Germinal center (tissue), 1 donor: ENCODE data around the gene IL17C.
"Not testable (repeated sequence)": the region's sequence is repeated elsewhere in the genome, so short reads cannot be mapped to it uniquely, and the experiment has no call there.

Experiments used
- DNase-seq: peaks from one replicate; pipeline ENCODE4 v3.0.0; 2012; ENCODE audit warnings: mixed read lengths, low spot score

IL17C gene

DNA sequence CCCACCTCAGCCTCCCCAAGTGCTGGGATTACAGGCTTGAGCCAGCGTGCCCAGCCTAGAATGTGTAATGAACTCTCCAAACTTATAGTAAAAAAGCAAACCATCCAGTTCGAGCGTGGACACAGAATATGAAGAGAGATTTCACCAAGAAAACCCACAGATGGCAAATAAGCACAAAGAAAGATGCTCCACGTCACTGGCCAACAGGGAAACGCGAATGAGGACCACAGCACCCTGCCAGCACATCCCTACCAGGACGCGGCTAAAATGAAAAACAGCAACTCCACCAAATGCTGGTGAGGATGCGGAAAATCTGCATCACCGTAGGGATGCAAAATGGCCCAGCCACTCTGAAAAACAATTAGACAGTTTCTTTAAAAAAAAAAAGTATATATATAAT lies 23.1 kb downstream of the IL17C start:
- DNase-seq = no peak

DNA sequence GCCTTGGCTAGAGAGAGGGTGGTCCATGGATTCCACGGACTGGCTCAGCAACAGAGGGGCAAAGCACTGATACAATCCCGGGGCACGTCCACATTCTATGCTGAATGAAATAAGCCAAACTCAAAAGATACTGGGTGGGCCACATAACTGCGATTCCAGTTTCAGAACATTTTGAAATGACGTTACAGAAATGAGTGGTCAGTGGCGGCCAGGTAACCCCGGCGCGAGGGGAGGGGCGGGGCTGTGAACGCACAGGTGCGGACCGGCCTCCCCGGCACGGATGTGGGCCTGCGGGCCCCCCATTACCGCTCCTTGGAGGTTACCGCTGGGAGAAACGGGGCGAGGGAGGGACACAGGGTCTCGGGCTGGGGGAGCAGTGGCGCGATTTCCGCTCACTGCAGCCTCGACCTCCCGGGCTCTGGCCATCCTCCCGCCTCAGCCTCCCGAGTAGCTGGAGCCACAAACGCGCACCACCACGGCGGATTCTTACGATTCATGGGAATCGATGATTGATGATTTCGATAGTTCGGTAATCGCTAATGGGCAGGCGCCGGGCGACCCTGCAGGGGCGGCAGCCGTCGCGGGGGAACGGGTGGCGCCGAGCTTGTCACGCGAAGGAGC lies 24.0 kb downstream of the IL17C start:
- no peak for DNase-seq

DNA sequence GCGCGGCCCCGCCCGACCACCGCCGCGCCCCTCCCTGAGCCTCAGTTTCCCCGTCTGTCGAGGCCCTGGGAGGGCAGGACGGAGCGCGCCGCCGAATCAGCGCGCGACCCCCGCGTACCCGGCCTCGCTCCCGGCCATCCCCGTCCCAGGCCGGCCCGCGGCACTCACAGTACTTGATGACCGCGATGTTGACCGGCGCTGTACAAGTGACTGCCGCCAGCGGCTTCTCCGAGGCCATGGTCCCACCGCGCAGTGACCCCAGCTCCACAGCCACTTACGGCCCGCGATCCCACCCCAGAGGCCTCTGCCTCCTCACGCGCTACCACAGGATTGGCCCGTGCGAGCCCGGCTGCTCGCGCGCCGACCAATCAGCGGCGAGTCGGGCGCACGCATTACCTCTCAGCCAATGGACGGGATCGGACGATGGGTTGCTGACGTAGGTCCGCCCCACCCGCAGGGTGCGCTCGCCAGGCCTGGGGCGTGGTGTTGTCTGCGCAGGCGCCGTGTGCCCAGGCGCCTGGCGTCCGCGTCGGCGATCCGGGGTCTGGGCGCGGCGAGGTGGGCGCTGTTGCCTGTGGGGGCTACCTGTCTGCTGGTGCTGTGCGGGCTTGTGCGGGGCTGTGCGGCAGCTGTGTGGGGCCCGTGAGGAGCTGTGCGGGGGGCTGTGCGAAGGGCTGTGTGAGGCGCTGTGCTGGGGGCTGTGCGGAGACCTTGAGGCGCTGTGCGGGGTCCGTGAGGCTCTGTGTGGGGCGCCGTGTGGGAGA lies 24.7 kb downstream of the IL17C start, which contains the start of gene MVD:
Gene MVD (minus strand): TSS at position 249 of the 764 bp plus-strand sequence. CDS start 11 bp downstream, at position 238.
- peak; percentile 100 for DNase-seq

DNA sequence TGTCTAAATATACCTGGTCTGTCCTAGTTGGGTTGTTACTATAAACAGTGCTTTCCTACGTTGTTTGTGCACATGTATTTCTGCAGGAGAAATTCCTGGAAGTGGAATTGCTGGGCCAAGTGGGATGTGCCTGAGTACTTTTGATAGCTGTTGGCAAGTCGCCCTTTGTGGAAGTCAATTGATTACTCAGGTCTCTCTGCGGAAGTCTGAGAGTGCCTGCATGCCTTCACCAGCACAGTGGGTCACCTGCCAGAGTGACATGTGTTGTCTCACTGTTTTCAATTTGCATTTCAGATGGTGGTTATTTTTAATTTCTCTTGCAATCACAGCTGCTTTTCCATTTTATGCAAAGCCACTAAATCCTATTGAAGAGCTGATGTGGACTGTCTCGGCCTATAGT lies 26.8 kb downstream of the IL17C start:
- DNase-seq = peak; percentile 58

DNA sequence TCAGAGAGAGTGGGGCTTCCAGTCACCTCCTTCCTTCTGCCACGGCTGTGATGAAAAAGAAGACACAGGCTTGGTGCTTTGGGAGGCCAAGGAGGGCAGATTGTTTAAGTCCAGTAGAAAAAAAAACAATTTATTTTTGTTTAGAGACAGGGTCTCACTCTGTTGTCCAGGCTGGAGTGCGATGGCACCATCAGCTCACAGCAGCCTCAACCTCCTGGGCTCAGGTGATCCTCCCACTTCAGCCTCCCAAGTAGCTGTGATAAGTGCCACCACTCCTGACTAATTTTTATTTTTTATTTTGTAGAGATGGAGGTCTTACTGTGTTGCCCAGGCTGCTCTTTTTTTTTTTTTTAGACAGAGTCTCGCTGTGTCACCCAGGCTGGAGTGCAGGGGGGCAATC lies 27.2 kb downstream of the IL17C start:
- no peak for DNase-seq

DNA sequence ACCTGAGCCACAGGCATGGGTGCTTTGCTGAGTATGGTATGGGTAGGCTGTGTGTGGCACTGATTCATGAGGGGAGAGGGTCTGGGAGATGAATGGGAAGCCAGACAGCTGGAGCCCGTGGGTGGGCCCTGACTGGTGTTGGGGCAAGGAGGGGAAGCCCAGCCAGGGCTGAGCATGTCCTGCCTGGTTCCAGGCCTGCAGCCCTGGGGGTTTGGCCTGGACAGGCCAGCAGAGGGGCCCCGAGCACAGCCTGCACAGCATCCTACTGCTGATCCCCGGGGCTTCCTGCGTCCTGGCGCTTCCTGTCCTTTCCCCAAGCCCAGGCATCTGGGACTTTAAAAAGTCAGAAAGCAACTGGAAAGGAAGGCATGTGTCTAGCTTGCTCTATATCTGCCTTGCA lies 29.1 kb downstream of the IL17C start:
- no peak for DNase-seq

DNA sequence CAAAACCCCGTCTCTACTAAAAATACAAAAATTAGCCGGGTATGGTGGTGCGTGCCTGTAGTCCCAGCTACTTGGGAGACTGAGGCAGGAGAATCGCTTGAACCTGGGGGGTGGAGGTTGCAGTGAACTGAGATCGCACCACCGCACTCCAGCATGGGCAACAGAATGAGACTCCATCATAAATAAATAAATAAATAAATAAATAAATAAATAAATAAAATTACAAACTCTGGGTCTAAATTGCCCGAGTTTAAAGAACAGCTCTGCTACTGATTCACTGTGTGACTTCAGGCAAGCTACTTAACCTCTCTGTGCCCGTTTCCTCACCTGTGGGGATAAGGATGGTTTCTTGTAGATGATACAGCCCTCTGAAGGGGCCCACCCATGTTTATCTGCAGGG lies 31.1 kb downstream of the IL17C start:
- DNase-seq = not testable (repeated sequence)

DNA sequence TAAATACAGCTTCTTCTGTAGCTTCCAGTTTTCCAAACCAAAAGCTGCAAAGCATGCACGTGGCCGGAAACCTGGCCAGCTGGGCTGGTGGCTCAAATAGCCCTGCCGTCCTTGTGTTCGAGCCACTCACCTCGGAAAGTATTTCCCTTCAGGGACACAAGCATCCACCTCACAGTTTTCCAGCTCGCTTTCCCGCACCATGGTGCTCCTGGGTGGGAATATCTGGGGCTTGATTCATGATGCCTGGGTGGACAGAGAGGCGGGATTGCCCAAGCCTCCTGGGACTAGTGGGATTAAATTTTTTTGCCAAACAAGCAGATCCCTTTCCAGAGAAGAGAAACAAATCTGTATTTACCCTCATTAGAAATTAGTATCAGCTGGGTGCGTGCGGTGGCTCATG lies 31.6 kb downstream of the IL17C start:
- DNase-seq = no peak

DNA sequence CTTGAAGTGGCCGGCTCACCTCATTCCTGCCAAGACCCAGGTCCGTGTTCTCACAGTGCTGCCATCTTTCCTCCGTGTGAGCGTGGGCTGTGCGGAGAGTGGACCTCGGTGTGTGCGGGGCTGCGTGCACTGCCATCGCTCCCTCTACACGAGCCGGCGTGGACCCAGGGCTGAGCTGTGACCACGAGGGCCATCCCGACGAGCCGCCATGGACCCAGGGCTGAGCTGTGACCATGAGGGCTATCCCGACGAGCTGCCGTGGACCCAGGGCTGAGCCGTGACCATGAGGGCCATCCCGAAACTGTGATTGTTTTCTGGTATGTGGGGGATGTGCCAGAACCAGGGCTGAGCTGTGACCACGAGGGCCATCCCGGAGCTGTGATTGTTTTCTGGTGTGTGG lies 33.4 kb downstream of the IL17C start:
- no peak for DNase-seq

DNA sequence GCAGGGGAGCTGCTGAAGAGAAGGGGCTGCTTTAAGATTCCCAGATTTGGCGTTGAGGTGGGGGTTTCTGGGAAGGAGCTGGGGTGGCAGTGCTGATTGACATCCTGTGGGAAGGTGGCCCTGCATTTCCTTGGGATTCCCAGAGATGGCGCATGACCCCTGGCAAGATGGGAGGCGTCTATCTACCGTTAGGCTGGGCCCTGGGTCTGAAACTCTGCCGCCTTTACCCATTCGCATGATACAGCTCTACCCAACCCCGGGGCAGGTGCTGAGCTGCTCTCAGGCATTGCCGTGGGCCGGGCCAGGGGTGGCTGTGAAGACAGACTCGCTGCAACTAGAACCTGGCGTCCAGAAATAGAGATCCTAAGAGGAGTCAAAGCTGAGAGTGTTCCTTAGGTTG lies 34.4 kb downstream of the IL17C start:
- DNase-seq = no peak

DNA sequence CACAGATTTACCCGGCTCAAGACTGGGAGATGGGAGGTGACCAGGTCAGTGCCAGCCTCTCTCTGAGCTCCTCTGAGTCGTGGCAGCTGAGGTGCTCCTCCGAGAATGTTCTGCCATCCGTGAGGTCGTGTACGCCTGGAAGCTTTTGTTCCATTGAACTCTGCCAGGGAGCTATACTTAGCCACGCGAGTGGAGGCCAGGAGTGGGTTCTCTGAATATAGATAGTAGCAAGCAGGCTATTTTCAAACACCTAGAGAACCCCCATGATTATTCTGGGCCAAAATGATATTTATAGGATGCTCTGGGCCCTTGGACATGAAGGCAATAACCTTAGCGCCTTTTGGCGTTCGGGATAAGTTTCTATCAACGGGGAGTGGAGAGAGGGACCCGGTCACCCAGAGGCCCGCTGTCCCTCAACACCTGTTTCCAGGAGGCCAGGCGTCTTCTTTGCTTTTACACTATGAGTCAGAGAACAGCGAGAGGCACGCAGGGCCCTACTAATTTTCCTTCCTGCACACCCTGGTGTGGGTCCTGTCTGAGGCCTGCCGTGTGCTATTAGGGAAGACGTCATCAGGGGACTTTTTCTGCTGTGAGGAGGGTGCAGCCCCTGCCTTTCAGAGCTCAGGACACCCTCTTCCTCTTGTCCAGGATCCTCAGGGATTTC lies 35.5 kb downstream of the IL17C start:
- no peak for DNase-seq

DNA sequence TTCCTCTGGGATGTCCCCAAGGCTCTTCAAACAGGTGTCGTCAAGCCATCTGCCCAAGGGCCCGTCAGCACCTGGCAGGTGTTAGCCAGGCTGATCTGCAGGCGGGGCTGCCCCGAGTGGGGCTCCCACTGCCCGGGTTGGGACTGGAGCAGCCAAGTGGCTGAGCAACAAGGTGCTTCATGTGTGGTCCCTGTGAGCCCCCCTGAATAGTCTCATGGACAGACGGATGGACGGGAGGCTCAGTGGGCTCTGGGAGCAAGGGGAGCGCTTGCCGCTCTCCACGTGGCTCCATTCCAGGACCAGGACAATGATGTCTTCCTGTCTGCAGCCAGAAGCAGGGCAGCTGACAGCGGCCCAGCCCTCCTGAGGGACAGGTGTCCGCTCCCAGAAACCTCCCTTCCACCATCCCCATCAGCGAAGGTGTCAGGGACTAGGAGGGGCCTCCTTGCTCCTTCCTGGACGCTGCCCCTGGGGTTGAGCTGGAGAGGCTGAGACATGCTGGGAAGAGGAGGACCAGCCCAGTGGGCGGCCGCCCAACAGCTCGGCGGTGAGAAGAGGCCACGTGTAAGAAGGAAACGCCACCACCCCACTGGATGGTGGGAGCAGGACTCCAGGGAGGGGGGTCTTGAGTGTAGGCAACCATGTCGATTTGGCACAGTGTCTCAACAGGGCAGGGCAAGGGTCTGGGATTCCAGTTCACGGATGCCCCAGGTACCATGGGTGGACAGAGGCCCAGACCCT lies 38.3 kb downstream of the IL17C start:
- no peak for DNase-seq

DNA sequence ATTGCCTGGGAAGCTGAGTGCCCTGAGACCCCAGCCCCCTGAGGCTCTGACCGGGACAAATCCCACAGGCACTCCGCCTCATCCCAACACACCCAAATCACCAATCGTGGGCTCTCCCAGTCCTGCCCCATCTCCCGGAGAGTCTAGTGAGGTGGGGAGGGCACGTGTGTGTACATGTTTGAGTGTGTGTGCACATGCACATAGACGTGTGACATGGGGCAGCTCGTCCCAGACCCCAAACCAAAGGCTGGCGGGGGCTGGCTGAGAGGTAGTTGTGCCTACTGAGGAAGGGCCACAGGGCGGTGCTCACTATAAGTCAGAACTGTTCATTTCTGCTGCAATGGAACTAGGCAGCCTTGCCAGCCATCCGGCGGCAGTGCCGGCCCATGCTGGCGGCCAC lies 39.3 kb downstream of the IL17C start:
- no peak for DNase-seq

DNA sequence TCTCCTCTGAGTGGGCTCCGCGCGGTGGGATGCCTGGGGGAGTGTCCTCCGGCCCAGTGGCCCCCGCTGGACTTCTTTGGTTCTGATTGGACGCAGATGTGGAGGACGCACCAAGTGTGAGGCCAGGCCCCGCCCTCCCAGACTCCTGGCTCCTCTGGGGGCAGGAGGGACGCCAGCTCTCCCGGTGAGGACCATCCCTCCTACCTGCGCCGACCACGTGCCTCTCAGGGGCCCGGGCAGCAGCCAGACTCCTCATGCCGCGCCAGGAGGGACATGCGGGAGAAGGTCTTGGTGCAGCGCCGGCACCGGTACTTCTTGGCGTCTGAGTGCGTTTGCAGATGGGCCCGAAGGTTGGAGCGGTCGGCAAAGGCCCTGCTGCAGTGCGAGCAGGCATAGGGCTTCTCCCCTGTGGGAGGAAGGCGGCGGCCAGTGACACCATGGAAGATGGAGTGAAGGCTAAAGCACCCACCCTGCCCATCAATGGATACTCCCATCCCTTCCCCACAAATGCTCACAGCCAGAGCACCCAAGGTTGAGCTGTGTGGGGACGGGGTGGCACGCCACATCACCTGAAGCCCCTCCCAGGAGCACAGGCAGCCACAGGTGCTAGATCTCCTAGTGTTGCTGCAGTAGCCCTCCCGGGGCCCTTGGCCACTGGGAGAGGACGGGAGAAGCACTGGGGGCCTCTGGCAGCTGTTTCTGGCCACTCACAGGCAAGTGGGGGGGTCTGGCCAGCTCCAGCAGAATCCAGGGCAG lies 40.0 kb downstream of the IL17C start:
- no peak for DNase-seq

DNA sequence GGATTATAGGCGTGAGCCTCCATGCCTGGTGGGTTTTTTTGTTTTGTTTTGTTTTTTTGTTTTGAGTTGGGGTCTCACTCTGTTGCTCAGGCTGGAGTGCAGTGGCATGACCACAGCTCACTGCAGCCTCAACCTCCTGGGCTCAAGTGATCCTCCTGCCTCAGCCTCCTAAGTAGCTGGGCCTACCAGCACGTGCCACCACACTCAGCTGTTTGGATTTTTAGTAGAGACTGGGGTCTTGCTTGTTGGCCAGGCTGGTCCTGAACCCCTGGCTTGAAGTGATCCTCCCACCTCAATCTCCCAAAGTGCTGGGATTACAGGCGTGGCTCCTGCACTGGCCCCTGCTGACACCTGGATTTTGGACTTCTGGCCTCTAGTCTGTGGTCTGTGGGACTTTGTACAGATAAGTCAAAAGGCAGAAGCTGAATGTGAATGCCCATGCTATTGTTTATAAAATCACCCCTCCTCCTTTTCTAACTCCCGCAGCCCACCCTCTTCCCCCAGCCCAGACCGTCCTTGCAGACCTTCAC lies 42.2 kb downstream of the IL17C start:
- no peak for DNase-seq

DNA sequence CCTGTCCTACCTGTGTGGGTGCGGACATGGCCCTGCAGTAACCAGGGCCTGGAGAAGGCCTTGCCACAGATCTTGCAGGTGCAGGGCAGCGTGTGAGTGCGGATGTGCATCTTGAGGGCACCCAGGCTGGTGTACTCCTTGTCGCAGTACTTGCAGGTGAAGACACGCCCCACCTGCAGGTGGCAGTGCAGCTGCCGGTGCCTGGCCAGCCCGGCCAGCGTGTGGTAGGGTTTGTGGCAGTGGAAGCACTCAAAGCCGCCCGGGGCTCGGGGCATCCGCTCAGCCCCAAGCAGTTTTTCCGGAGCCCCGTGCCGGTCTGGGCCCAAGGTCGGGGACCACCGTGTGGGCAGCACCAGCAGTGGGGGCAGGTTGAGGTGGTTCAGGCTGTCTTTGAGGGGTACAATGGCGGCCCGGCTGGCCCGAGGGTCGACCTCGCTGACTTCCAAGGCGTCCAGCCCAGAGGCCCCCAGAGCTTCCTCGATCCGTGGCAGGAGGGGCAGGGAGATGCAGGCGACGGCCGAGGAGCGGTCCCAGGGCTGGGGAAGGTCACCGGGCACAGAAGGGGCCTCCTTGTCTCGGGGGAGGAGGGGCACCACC lies 42.8 kb downstream of the IL17C start:
- DNase-seq = peak; percentile 84

DNA sequence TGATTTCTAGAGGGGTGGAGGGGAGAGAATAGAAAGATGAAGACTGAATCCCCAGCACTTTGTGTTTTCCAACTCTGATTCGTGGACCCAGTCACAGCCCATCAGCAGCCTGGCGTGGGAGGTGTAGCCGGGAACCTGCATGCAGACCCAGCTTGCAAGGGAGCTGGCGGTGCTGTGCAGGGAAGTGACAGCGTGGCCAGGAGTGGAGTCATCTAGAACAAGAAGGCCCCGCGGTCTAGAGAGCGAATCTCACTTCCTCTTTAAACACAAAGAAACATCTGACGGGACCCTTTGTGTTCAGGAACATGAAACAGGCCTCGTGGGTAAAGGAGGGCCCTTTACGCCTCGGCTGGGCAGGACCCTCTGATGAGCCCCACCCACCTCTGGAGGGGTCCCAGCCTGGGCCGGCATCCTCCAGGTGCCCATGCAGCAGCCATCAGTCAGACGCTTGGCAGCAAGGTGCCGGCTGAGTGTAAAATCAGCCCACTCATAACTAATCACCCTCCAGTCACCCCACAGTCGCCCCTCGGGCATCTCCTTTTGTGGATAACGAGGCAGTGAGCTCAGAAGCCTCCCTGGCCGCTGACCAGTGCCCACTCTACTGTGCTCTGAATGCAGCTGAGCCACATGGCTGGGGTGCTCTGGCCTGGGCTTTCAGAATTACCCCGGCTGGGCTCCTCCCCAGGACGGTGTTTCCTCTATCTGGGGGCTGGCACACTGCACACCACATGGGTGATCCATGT lies 43.5 kb downstream of the IL17C start:
- DNase-seq = peak; percentile 85

DNA sequence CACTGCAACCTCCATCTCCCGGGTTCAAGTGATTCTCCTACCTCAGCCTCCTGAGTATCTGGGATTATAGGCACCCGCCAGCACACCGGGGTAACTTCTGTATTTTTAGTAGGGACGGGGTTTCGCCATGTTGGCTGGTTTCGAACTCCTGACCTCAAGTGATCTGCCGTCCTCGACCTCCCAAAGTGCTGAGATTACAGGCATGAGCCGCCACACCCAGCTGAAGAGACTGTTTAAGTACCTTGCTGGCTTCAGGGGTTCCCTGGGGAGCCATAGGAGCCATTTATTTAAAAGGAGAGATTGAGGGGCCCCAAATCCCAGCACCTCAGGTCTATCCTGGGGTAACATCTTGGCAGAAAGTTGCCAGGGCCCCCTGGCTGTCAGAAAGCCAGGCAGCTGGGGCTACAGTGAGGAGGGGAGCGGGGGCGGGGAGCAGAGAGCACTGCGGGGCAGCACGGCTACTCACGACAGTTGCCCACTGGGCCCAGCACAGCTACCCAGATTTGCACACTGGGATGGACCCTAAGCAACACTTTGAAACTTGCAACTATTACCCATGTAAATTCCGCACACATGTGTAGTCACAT lies 46.3 kb downstream of the IL17C start:
- DNase-seq = no peak

DNA sequence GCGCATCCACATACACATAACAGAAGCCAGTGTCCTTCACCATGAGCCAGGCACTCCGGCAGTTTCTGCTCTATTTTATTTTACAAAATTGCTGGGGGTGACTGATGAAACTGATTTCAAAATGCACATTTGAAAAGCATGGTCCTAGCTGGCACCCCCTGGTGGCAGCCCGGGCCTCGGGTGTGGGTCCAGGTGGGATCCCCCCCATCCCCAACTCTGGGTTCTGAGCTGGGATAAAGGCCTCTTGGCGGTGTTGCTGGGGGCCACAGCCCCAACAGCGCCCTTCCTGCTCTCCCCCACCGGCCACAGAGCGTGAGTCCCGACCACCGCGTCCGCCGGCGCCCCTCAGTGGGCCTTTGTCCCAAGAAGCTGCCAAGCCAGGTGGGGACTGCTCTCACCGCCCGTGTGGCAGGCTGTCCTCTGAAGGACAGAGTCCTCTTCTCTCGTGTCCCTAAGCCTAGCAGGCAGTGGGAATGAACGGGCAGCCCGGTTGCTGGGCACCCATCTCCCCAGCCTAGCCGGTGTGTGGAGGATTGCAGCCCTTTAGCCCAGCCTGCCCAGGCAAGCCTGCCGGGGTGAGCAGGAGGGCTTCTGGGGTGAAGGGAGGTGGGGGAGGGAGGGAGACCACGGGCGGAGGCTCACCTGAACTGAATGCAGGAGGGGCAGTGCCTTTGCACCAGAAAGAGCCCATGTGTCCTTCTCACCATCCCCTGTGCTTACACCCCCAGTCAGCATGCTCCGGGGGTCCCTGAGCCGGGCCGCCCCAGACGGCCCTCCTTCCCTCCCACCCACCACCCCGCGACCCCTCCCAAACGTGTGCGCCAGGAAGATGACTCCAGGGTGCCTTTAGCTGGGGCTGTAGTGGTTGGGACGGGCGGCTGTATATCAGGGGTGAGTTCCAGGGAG lies 47.0 kb downstream of the IL17C start:
- peak; percentile 79 for DNase-seq
